Measurements from ENCODE around the gene CD48. TPM values are rescaled to one million over a fixed set of nuclear protein-coding genes. Genes with fewer than 3 reads are reported as not detected.

CD48 gene
- total RNA-seq = not detected in 2 replicates

GRCh38 chr1:160711602-160712311 is at the start of gene CD48:
TSS of gene CD48 (minus strand) at chr1:160711822. CDS start at chr1:160711763, 59 bp downstream.

GRCh38 chr1:160739098-160739511 is 27.5 kb upstream of the CD48 start, which contains the start of gene SLAMF7:
TSS of gene SLAMF7 (plus strand) at chr1:160739247. CDS start at chr1:160739302, 55 bp downstream.

GRCh38 chr1:160646711-160647328 is 64.8 kb downstream of the CD48 start, which contains the start of gene SLAMF1:
TSS of gene SLAMF1 (minus strand) at chr1:160647044. CDS start at chr1:160646945, 99 bp downstream.

Other genes with a start within 250 kb of the CD48 start
- not detected in 2 replicates for gene SLAMF6, start 188.6 kb downstream of the CD48 start, total RNA-seq
- not detected in 2 replicates for gene CD84, start 132.3 kb downstream of the CD48 start, total RNA-seq
- gene SLAMF1, start 64.8 kb downstream of the CD48 start, total RNA-seq = not detected in 2 replicates
- 0.14 and 0.99 TPM in 2 replicates for gene SLAMF7, start 27.4 kb upstream of the CD48 start, total RNA-seq
- not detected in 2 replicates for gene LY9, start 84.4 kb upstream of the CD48 start, total RNA-seq
- 0.07 TPM in 1 of 2 replicates, not detected in the other for gene CD244, start 151.1 kb upstream of the CD48 start, total RNA-seq
- not detected in 2 replicates for gene ITLN1, start 173.4 kb upstream of the CD48 start, total RNA-seq
- gene ITLN2, start 243.0 kb upstream of the CD48 start, total RNA-seq = not detected in 2 replicates

Data from airway epithelial cell (primary cell).